CD4-positive, alpha-beta T cell treated with Interleukin-4 for 4 hours (primary cell): ENCODE measurements around the gene SCN4B.
A peak's percentile ranks its signal among the peaks of the same experiment; 100 is the strongest.

Experiments used
- DNase-seq: peaks from one replicate; pipeline ENCODE4 v3.0.0-alpha.2; 2020

Gene SCN4B

GRCh38 chr11:118151431-118151830 is 1.2 kb downstream of the SCN4B start:
- no peak for DNase-seq

- DNase-seq: no peak
These were observed 3.1 kb downstream of the SCN4B start for GRCh38 chr11:118149493-118149892.

GRCh38 chr11:118148856-118149255 is 3.8 kb downstream of the SCN4B start:
- DNase-seq: no peak

- DNase-seq: no peak
These were observed 4.4 kb downstream of the SCN4B start for GRCh38 chr11:118148240-118148639.

- no peak for DNase-seq
These were observed 5.1 kb downstream of the SCN4B start for GRCh38 chr11:118147502-118147901.

GRCh38 chr11:118146554-118146953 is 6.1 kb downstream of the SCN4B start:
- no peak for DNase-seq

- DNase-seq: peak; percentile 83
These were observed 7.1 kb downstream of the SCN4B start for GRCh38 chr11:118145285-118146227.

GRCh38 chr11:118144301-118145268 is 8.0 kb downstream of the SCN4B start:
- no peak for DNase-seq

- DNase-seq: no peak
These were observed 8.9 kb downstream of the SCN4B start for GRCh38 chr11:118143661-118144185.

- peak; percentile 6 for DNase-seq
These were observed 9.8 kb downstream of the SCN4B start for GRCh38 chr11:118142809-118143208.

GRCh38 chr11:118142081-118142480 is 10.5 kb downstream of the SCN4B start:
- no peak for DNase-seq

- DNase-seq: no peak
These were observed 13.0 kb downstream of the SCN4B start for GRCh38 chr11:118139578-118139977.

- DNase-seq: no peak
These were observed 13.7 kb downstream of the SCN4B start for GRCh38 chr11:118138839-118139420.

- DNase-seq: no peak
These were observed 15.8 kb downstream of the SCN4B start for GRCh38 chr11:118136801-118137200.

GRCh38 chr11:118136341-118136740 is 16.3 kb downstream of the SCN4B start:
- no peak for DNase-seq

GRCh38 chr11:118135796-118136165 is 16.8 kb downstream of the SCN4B start:
- no peak for DNase-seq

- DNase-seq: no peak
These were observed 17.4 kb downstream of the SCN4B start for GRCh38 chr11:118135051-118135795.

- DNase-seq: no peak
These were observed 18.8 kb downstream of the SCN4B start for GRCh38 chr11:118133816-118134215.

GRCh38 chr11:118132385-118133151 is 20.1 kb downstream of the SCN4B start:
- no peak for DNase-seq

GRCh38 chr11:118129471-118130172 is 23.0 kb downstream of the SCN4B start:
- DNase-seq: no peak
